NB4 (cell line): ENCODE results near the gene MAP3K2.

Source experiments
- CTCF ChIP-seq: IDR thresholded peaks from one replicate; pipeline ENCODE4 v1.5.1; 2012; ENCODE audit warnings: low read depth, low read length
- MAX ChIP-seq: IDR thresholded peaks from 2 replicates; pipeline ENCODE4 v1.6.1; 2011; ENCODE audit warnings: low read depth, low read length
- POLR2A ChIP-seq: IDR thresholded peaks from 2 replicates; pipeline ENCODE4 v1.6.1; 2011; ENCODE audit warnings: mild to moderate bottlenecking; ENCODE audit not compliant: insufficient read length; ENCODE audit errors: extremely low read depth

- TF ChIP-seq CTCF: no peak
- TF ChIP-seq MAX: no peak
- no peak for TF ChIP-seq POLR2A
Measured at GRCh38 chr2:127277028-127277427, 110.7 kb downstream of the MAP3K2 start.
